GM12878 (cell line): ENCODE results near the gene OR10G6. TPM values are rescaled to one million over a fixed set of nuclear protein-coding genes. Genes with fewer than 3 reads are reported as not detected.

Source experiments
- ATAC-seq: fragments of 200-7000 bp; cut with Tn5 transposase; 3 replicates; pipeline ENCODE4 v1.9.1; 2020; ENCODE audit warnings: mild to moderate bottlenecking, moderate library complexity
- BruUV-seq: library from RNA; stranded (reverse); fragments of 400-500 nt; replicated peaks from 2 replicates; lab custom pipeline; 2021; lab: Mats Ljungman, UMichigan
- CTCF ChIA-PET: fragments of 300-600 bp; sonication (Branson Sonifier 250); formaldehyde crosslinking; extraction: SDS; loops from one replicate; lab custom pipeline; 2021; ENCODE audit warnings: inconsistent platforms; lab: Yijun Ruan, JAX
- POLR2A ChIA-PET: fragments of 350-600 bp; formaldehyde crosslinking; extraction: SDS; loops from one replicate; lab custom pipeline; 2021; ENCODE audit warnings: inconsistent platforms; lab: Charles Lee
- RAD21 ChIA-PET: fragments of 300-600 bp; sonication (Branson Sonifier 250); formaldehyde crosslinking; loops from one replicate; lab custom pipeline; 2023; ENCODE audit warnings: antibody characterized with exemption; ENCODE audit not compliant: unreplicated experiment; lab: Charles Lee
- SMC1A ChIA-PET: fragments of 300-600 bp; sonication (Branson Sonifier 250); formaldehyde crosslinking; loops from one replicate; lab custom pipeline; 2023; ENCODE audit not compliant: unreplicated experiment, uncharacterized antibody; lab: Charles Lee
- DNase-seq: peaks from one replicate; pipeline ENCODE4 v3.0.0-alpha.2; 2011; ENCODE audit warnings: low read depth, low spot score
- FAIRE-seq: peaks from 3 replicates; lab custom pipeline; 2011; peaks lifted over from hg19 to GRCh38; lab: Jason Lieb, UNC
- H2AFZ ChIP-seq: 2 replicates; pipeline ENCODE4 v1.6.0; 2011; ENCODE audit warnings: low read depth, low read length, control low read depth; ENCODE audit not compliant: control insufficient read depth
- H3K27ac ChIP-seq: 2 replicates; pipeline ENCODE4 v1.5.1; 2011; ENCODE audit warnings: control low read depth; ENCODE audit not compliant: control insufficient read depth, insufficient read depth
- H3K27me3 ChIP-seq, 2 experiments: replicated peaks in 1 of 2; 2 replicates each; pipeline versions ENCODE4 v1.6.0 to v1.6.1; 2011; ENCODE audit warnings: low read length in 1 of 2; ENCODE audit not compliant: control insufficient read depth in 2 of 2, insufficient read depth in 2 of 2
- H3K36me3 ChIP-seq, 2 experiments: 2 replicates each; pipeline ENCODE4 v1.5.1; 2011; ENCODE audit warnings: low read length in 1 of 2; ENCODE audit not compliant: control insufficient read depth in 2 of 2, insufficient read depth in 2 of 2
- H3K4me1 ChIP-seq: 2 replicates; pipeline ENCODE4 v1.6.1; 2011; ENCODE audit warnings: mild to moderate bottlenecking, low read length, moderate library complexity, mixed read lengths; ENCODE audit not compliant: control insufficient read depth, insufficient read depth
- H3K4me2 ChIP-seq: 2 replicates; pipeline ENCODE4 v1.6.0; 2011; ENCODE audit warnings: control low read depth; ENCODE audit not compliant: control insufficient read depth, insufficient read depth
- H3K4me3 ChIP-seq: fragments of 200-600 bp; sonication (generic); 2 replicates; pipeline ENCODE4 v1.5.1; 2016
- H3K79me2 ChIP-seq: 2 replicates; pipeline ENCODE4 v1.6.0; 2011; ENCODE audit warnings: low read length; ENCODE audit not compliant: control insufficient read depth, insufficient read depth
- H3K9ac ChIP-seq: 2 replicates; pipeline ENCODE4 v1.8.0; 2011; ENCODE audit warnings: low read length, control low read depth, mixed read lengths; ENCODE audit not compliant: control insufficient read depth, insufficient read depth
- H3K9me3 ChIP-seq: replicated peaks from 3 replicates; pipeline ENCODE4 v1.5.1; 2011; ENCODE audit warnings: mild to moderate bottlenecking, low read length; ENCODE audit not compliant: control insufficient read depth, insufficient read depth
- H4K20me1 ChIP-seq: 2 replicates; pipeline ENCODE4 v1.6.0; 2011; ENCODE audit not compliant: control insufficient read depth, insufficient read depth
- CBFB ChIP-seq: IDR thresholded peaks from 2 replicates; pipeline ENCODE4 v1.6.1; 2016; ENCODE audit warnings: antibody characterized with exemption, low read depth
- CBX3 ChIP-seq: fragments of 200-600 bp; sonication (generic); IDR thresholded peaks from 2 replicates; pipeline ENCODE4 v1.6.1; 2016; ENCODE audit warnings: low read depth, borderline replicate concordance
- E4F1 ChIP-seq: fragments of 450-650 bp; IDR thresholded peaks from 2 replicates; pipeline ENCODE4 v1.6.1; 2018; ENCODE audit warnings: borderline replicate concordance, mild to moderate bottlenecking; ENCODE audit not compliant: partially characterized antibody
- IRF3 ChIP-seq: fragments of 450-650 bp; IDR thresholded peaks from 2 replicates; pipeline ENCODE4 v1.6.1; 2014; ENCODE audit warnings: mild to moderate bottlenecking
- MLLT1 ChIP-seq: fragments of 450-650 bp; IDR thresholded peaks from 2 replicates; pipeline ENCODE4 v1.6.1; 2016; ENCODE audit warnings: mild to moderate bottlenecking
- POLR2A ChIP-seq: IDR thresholded peaks from 2 replicates; pipeline ENCODE4 v1.6.1; 2011; ENCODE audit warnings: low read depth, mild to moderate bottlenecking, low read length
- POU2F2 ChIP-seq: IDR thresholded peaks from 3 replicates; pipeline ENCODE4 v1.6.1; 2011; ENCODE audit warnings: low read depth, mild to moderate bottlenecking, low read length, borderline replicate concordance
- RB1 ChIP-seq: fragments of 450-650 bp; formaldehyde crosslinking; IDR thresholded peaks from 2 replicates; pipeline ENCODE4 v1.6.1; 2017; ENCODE audit warnings: mild to moderate bottlenecking, borderline replicate concordance
- RFX5 ChIP-seq: IDR thresholded peaks from 2 replicates; pipeline ENCODE4 v1.6.1; 2011; ENCODE audit warnings: low read depth, low read length, improper control_type of control experiment
- STAT3 ChIP-seq: IDR thresholded peaks from 2 replicates; pipeline ENCODE4 v1.6.1; 2011; ENCODE audit warnings: low read depth, low read length, improper control_type of control experiment
- SUZ12 ChIP-seq: fragments of 200-600 bp; sonication (generic); IDR thresholded peaks from one replicate; pipeline ENCODE4 v1.6.1; 2018; ENCODE audit warnings: antibody characterized with exemption, mild to moderate bottlenecking; ENCODE audit not compliant: unreplicated experiment
- TBL1XR1 ChIP-seq: IDR thresholded peaks from 2 replicates; pipeline ENCODE4 v1.6.1; 2012; ENCODE audit warnings: low read depth, low read length, improper control_type of control experiment
- TCF12 ChIP-seq: IDR thresholded peaks from 2 replicates; pipeline ENCODE4 v1.6.1; 2011; ENCODE audit warnings: low read depth, mild to moderate bottlenecking, low read length
- ZBTB4 ChIP-seq: fragments of 450-650 bp; formaldehyde crosslinking; IDR thresholded peaks from 2 replicates; pipeline ENCODE4 v1.4.0; 2022; ENCODE audit warnings: mild to moderate bottlenecking, moderate library complexity
- WGBS: methylation state at CpG from one replicate; pipeline ENCODE4 v1.1.6; 2016; ENCODE audit warnings: low lambda C conversion rate; ENCODE audit not compliant: insufficient replicate concordance, insufficient coverage; ENCODE audit errors: missing lambda C conversion rate; 5-methylcytosine and 5-hydroxymethylcytosine counted together
- in situ Hi-C: fragments of 300-500 bp; cut with MboI; formaldehyde crosslinking; loops from 9 replicates; pipeline ENCODE4 v1.14.3; 2018; ENCODE audit warnings: mixed read lengths
- intact Hi-C: fragments of 100-400 bp; cut with micrococcal nuclease; formaldehyde crosslinking; loops from one replicate; pipeline ENCODE4 v1.14.2; 2022; ENCODE audit not compliant: unreplicated experiment
- polyA plus RNA-seq, 11 experiments: library from polyadenylated mRNA; depleted of rRNA in 4 of 11; unstranded in 6 of 11; stranded (reverse) in 5 of 11; fragments of >200 nt; fragmentation: Nextera tagmentation in 4 of 11; fragmentation: Illumina TruSeq in 1 of 11; extraction: Ambion mirVana in 4 of 11; extraction: Trizol in 1 of 11; gene quantifications; 1 replicate in 1 of 11; 2 replicates in 10 of 11; pipeline versions ENCODE4 v1.2.1 to v1.2.3, GENCODE V29; 2011 to 2016; ENCODE audit warnings: inconsistent platforms in 2 of 11, missing spikeins in 2 of 11, low read depth in 1 of 11
- total RNA-seq, 4 experiments: library from RNA; depleted of rRNA in 3 of 4; stranded (reverse); fragments of >200 nt in 3 of 4; fragmentation: Illumina TruSeq in 1 of 4; extraction: Trizol in 1 of 4; gene quantifications; 2 replicates each; pipeline versions ENCODE4 v1.2.1 to v1.2.3, GENCODE V29; 2013 to 2021

The OR10G6 gene
- total and polyA plus RNA-seq, 10 of the 15 experiments (the other 5 are each of a cell fraction or from before 2014, with no cell fraction given) = not detected

- DNase-seq (no peak), ATAC-seq (no peak), FAIRE-seq (no peak)
- no peak overlapping the region for H3K4me3 ChIP-seq
- H3K36me3 ChIP-seq = no peaks in the 10 kb centered on the region
- in situ Hi-C loops (no loop called here), intact Hi-C loops (no loop called here)
- ChIA-PET POLR2A (no interaction called here), CTCF (no interaction called here), SMC1A (no interaction called here), RAD21 (no interaction called here)
- no peak overlapping the region for H2AFZ ChIP-seq
- WGBS = 5% methylated on average over 1 of the region's 1 CpG
- no peaks in the 10 kb centered on the region for H4K20me1 ChIP-seq
- TF ChIP-seq E4F1 (no peak), ZBTB4 (CRISPR knock-in tag) (no peak), STAT3 (no peak), MLLT1 (no peak), CBFB (no peak), SUZ12 (no peak), RFX5 (no peak), TBL1XR1 (no peak), IRF3 (no peak), CBX3 (no peak), POLR2A (no peak), POU2F2 (no peak), RB1 (no peak), TCF12 (no peak)
- no peak overlapping the region for H3K27ac ChIP-seq
- no peaks in the 10 kb centered on the region for H3K9me3 ChIP-seq
- H3K4me1 ChIP-seq = no peaks in the 10 kb centered on the region
- no peaks in the 10 kb centered on the region for H3K79me2 ChIP-seq
- no peaks in the 10 kb centered on the region for H3K27me3 ChIP-seq
- BruUV-seq = no TSS peak
- no peak overlapping the region for H3K4me2 ChIP-seq
- no peak overlapping the region for H3K9ac ChIP-seq
Observed at GRCh38 chr11:123973816-123974215, 21.1 kb downstream of the OR10G6 start.
